NCI-H146 treated with DMSO at 0.1 percent for 48 hours (cell line): Measurements from ENCODE around the gene PAPLN.
"Not testable (repeated sequence)": the region's sequence is repeated elsewhere in the genome, so short reads cannot be mapped to it uniquely, and the experiment has no call there.

Source experiments
- DNase-seq: peaks from one replicate; lab custom pipeline; 2025; ENCODE audit not compliant: unreplicated experiment; lab: John Stamatoyannopoulos, UW

The PAPLN gene

GRCh38 chr14:73237219-73237785 lies at the start of gene PAPLN:
PAPLN (plus strand) TSS chr14:73237506; CDS start chr14:73239779, 2,273 bp downstream.
- DNase-seq, result no peak

- no peak for DNase-seq
Observed at GRCh38 chr14:73188501-73188911, 48.8 kb upstream of the PAPLN start.

GRCh38 chr14:73189651-73190050 lies 47.7 kb upstream of the PAPLN start:
- no peak for DNase-seq

GRCh38 chr14:73191441-73191840 lies 45.9 kb upstream of the PAPLN start:
- DNase-seq, result no peak

GRCh38 chr14:73194306-73194705 lies 43.0 kb upstream of the PAPLN start:
- DNase-seq, result not testable (repeated sequence)

- no peak for DNase-seq
Observed at GRCh38 chr14:73198253-73198652, 39.1 kb upstream of the PAPLN start.

- DNase-seq, result no peak
Observed at GRCh38 chr14:73203527-73203926, 33.8 kb upstream of the PAPLN start.

- no peak for DNase-seq
Observed at GRCh38 chr14:73207615-73208014, 29.7 kb upstream of the PAPLN start.

GRCh38 chr14:73208390-73208789 lies 28.9 kb upstream of the PAPLN start:
- DNase-seq, result no peak

GRCh38 chr14:73208846-73209245 lies 28.5 kb upstream of the PAPLN start:
- DNase-seq, result no peak

- no peak for DNase-seq
Observed at GRCh38 chr14:73209953-73210352, 27.4 kb upstream of the PAPLN start.

- DNase-seq, result no peak
Observed at GRCh38 chr14:73211251-73212040, 25.9 kb upstream of the PAPLN start.

- no peak for DNase-seq
Observed at GRCh38 chr14:73216030-73216429, 21.3 kb upstream of the PAPLN start.

GRCh38 chr14:73217411-73217810 lies 19.9 kb upstream of the PAPLN start:
- no peak for DNase-seq

GRCh38 chr14:73220061-73220460 lies 17.2 kb upstream of the PAPLN start:
- no peak for DNase-seq

GRCh38 chr14:73220634-73221033 lies 16.7 kb upstream of the PAPLN start:
- no peak for DNase-seq

- no peak for DNase-seq
Observed at GRCh38 chr14:73221945-73222344, 15.4 kb upstream of the PAPLN start.

GRCh38 chr14:73223049-73223448 lies 14.3 kb upstream of the PAPLN start:
- no peak for DNase-seq

- no peak for DNase-seq
Observed at GRCh38 chr14:73225496-73225895, 11.8 kb upstream of the PAPLN start.

- DNase-seq, result no peak
Observed at GRCh38 chr14:73227812-73228781, 9.2 kb upstream of the PAPLN start.

GRCh38 chr14:73230051-73230450 lies 7.3 kb upstream of the PAPLN start:
- DNase-seq, result no peak
